Measurements from ENCODE around the gene STXBP1.

DNA sequence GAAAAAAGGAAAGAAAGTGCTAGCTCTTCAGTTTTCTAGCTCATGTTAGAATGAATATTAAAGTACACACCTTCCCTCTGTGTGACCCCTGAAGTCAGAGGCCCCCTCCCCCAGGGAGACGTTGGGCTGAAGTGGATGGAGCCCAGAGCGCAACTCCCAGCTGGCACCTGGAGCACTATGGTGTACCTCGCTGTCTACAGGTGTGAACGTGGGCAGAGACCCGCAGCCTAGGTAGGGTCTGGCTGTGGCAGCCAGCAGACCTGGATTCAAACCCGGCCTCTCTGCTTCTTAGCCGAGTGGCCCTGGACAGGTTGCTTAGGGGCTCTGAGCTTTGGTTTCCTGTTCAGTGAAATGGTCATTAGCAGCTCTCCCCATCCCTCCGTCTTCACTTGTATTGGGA is 116.7 kb downstream of the STXBP1 start:
- TF ChIP-seq, protein P1, sequence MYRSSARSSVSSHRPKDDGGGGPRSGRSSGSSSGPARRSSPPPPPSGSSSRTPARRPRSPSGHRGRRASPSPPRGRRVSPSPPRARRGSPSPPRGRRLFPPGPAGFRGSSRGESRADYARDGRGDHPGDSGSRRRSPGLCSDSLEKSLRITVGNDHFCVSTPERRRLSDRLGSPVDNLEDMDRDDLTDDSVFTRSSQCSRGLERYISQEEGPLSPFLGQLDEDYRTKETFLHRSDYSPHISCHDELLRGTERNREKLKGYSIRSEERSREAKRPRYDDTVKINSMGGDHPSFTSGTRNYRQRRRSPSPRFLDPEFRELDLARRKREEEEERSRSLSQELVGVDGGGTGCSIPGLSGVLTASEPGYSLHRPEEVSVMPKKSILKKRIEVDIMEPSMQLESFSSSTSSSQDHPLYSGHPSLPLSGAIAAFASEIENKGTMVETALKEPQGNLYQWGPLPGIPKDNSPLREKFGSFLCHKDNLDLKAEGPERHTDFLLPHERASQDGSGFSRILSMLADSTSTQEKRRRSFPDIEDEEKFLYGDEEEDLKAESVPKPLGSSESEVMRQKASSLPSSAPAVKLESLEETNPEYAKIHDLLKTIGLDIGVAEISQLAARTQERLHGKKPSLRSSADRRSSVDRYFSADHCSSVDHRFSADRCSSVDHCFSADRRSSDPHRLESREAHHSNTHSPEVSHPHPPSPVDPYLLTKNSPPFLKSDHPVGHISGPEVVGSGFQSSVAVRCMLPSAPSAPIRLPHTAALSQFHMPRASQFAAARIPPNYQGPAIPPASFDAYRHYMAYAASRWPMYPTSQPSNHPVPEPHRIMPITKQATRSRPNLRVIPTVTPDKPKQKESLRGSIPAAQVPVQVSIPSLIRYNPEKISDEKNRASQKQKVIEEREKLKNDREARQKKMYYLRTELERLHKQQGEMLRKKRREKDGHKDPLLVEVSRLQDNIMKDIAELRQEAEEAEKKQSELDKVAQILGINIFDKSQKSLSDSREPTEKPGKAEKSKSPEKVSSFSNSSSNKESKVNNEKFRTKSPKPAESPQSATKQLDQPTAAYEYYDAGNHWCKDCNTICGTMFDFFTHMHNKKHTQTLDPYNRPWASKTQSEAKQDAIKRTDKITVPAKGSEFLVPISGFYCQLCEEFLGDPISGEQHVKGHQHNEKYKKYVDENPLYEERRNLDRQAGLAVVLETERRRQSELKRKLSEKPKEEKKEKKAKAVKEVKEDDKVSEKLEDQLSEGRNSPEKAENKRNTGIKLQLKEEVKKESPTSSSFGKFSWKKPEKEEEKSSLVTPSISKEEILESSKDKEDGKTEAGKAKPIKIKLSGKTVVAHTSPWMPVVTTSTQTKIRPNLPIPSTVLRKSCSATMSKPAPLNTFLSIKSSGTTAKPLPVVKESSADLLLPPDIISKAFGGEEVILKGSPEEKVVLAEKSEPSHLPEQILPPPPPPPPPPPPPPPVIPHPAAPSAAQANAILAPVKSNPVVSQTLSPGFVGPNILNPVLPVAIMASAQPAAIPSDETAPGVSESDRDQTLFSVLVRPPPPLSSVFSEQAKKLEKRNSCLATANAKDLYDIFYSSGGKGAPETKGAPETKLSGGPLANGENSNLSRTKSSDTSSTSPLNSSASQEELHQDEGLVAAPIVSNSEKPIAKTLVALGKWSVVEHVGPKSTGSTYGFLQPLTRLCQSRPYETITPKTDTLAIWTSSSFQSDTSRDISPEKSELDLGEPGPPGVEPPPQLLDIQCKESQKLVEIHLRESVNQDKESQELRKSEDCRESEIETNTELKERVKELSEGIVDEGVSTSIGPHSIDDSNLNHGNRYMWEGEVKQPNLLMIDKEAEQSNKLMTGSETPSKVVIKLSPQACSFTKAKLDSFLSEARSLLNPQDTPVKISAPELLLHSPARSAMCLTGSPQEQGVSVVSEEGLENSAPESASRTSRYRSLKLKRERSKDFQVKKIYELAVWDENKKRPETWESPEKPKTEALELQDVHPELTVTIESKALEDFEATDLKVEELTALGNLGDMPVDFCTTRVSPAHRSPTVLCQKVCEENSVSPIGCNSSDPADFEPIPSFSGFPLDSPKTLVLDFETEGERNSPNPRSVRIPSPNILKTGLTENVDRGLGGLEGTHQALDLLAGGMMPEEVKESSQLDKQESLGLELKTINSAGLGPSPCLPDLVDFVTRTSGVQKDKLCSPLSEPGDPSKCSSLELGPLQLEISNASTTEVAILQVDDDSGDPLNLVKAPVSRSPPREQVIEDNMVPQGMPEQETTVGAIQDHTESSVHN (IDR thresholded peaks at IDR 0.05; ENCODE audit: borderline replicate concordance in 1 of 2, low read depth in 1 of 2), result no peak
- TF ChIP-seq EP400 (IDR thresholded peaks at IDR 0.05), result no peak
- TF ChIP-seq, protein P2, sequence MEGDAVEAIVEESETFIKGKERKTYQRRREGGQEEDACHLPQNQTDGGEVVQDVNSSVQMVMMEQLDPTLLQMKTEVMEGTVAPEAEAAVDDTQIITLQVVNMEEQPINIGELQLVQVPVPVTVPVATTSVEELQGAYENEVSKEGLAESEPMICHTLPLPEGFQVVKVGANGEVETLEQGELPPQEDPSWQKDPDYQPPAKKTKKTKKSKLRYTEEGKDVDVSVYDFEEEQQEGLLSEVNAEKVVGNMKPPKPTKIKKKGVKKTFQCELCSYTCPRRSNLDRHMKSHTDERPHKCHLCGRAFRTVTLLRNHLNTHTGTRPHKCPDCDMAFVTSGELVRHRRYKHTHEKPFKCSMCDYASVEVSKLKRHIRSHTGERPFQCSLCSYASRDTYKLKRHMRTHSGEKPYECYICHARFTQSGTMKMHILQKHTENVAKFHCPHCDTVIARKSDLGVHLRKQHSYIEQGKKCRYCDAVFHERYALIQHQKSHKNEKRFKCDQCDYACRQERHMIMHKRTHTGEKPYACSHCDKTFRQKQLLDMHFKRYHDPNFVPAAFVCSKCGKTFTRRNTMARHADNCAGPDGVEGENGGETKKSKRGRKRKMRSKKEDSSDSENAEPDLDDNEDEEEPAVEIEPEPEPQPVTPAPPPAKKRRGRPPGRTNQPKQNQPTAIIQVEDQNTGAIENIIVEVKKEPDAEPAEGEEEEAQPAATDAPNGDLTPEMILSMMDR (IDR thresholded peaks at IDR 0.05 in 2 of 3, conservative IDR thresholded peaks at IDR 0.05 in 1 of 3; ENCODE audit: insufficient read depth in 2 of 3, low read depth in 1 of 3, low read length in 3 of 3), result no peak
- TF ChIP-seq RCOR1 (IDR thresholded peaks at IDR 0.05; ENCODE audit: borderline replicate concordance in 1 of 2, low read depth in 2 of 2, low read length in 2 of 2), result no peak
- no peak for TF ChIP-seq SMARCB1 (IDR thresholded peaks at IDR 0.05; ENCODE audit: insufficient read length, low read depth)

All from K562 (cell line).